Peyer's patch (tissue), 4 donors: ENCODE measurements around the gene DOCK10.

Experiments
- CTCF ChIP-seq, 6 experiments: fragments of 450-650 bp in 4 of 6; fragments of 200-600 bp in 2 of 6; sonication (generic) in 1 of 6; IDR thresholded peaks; one replicate each; pipeline ENCODE4 v1.5.1; 2017 to 2019; ENCODE audit warnings: antibody characterized with exemption in 6 of 6, mild to moderate bottlenecking in 3 of 6, moderate library complexity in 1 of 6
- POLR2A ChIP-seq, 2 donors: fragments of 450-650 bp; IDR thresholded peaks; one replicate each; pipeline ENCODE4 v1.5.1; 2017; ENCODE audit warnings: antibody characterized with exemption in 2 of 2, mild to moderate bottlenecking in 2 of 2, moderate library complexity in 2 of 2

GRCh38 chr2:224903621-224904020 is 138.6 kb downstream of the DOCK10 start:
- TF ChIP-seq CTCF (IDR thresholded peaks at IDR 0.05) (no peak), POLR2A (IDR thresholded peaks at IDR 0.05) (no peak)
